A549 (cell line): Measurements from ENCODE around the gene PTPRN2. TPM values are rescaled to one million over a fixed set of nuclear protein-coding genes. Genes with fewer than 3 reads are reported as not detected.

Experiments
- ATAC-seq, 2 experiments: fragments of 200-7000 bp in 1 of 2; fragments of >200 bp in 1 of 2; cut with Nextera tagmentation in 1 of 2; cut with Tn5 transposase in 1 of 2; 3 replicates each; pipeline versions ENCODE4 v1.8.0 to v1.9.1; 2018 to 2020; ENCODE audit warnings: mild to moderate bottlenecking in 1 of 2, moderate library complexity in 1 of 2
- CTCF ChIA-PET: fragments of 300-600 bp; sonication (Branson Sonifier 250); formaldehyde crosslinking; extraction: SDS; loops from one replicate; lab custom pipeline; 2021; ENCODE audit warnings: antibody characterized with exemption, inconsistent platforms; lab: Yijun Ruan, JAX
- POLR2A ChIA-PET: fragments of 350-600 bp; formaldehyde crosslinking; extraction: SDS; loops from one replicate; lab custom pipeline; 2021; ENCODE audit warnings: antibody characterized with exemption, inconsistent platforms; lab: Yijun Ruan, JAX
- DNase-seq, 2 experiments: peaks; one replicate each; pipeline versions ENCODE4 v3.0.0 to v3.0.0-alpha.2; 2011 to 2016; ENCODE audit warnings: low read depth in 1 of 2, low spot score in 1 of 2
- FAIRE-seq: peaks from 2 replicates; lab custom pipeline; 2011; peaks lifted over from hg19 to GRCh38; lab: Jason Lieb, UNC
- H3K27ac ChIP-seq, 2 experiments: fragments of >200 bp; sonication (Bioruptor Twin); formaldehyde crosslinking; 3 replicates each; pipeline ENCODE4 v1.5.1; 2016 to 2017
- H3K4me1 ChIP-seq: fragments of >200 bp; sonication (Bioruptor Twin); formaldehyde crosslinking; 3 replicates; pipeline ENCODE4 v1.6.1; 2016
- H3K4me2 ChIP-seq: fragments of >200 bp; sonication (Bioruptor Twin); formaldehyde crosslinking; 3 replicates; pipeline ENCODE4 v1.6.1; 2016
- H3K4me3 ChIP-seq: fragments of >200 bp; sonication (Bioruptor Twin); formaldehyde crosslinking; 3 replicates; pipeline ENCODE4 v1.5.1; 2016
- H3K9me3 ChIP-seq: fragments of >200 bp; sonication (Bioruptor Twin); formaldehyde crosslinking; 3 replicates; pipeline ENCODE4 v1.6.1; 2016
- BCL3 ChIP-seq: fragments of >200 bp; sonication (Bioruptor Twin); formaldehyde crosslinking; IDR thresholded peaks from 3 replicates; pipeline ENCODE4 v1.6.1; 2016
- BHLHE40 ChIP-seq: IDR thresholded peaks from 2 replicates; pipeline ENCODE4 v1.6.1; 2012; ENCODE audit warnings: low read depth, low read length, inconsistent platforms
- CBX2 ChIP-seq: fragments of 200-600 bp; sonication (generic); IDR thresholded peaks from 2 replicates; pipeline ENCODE4 v1.6.1; 2016; ENCODE audit warnings: low read depth, mild to moderate bottlenecking, borderline replicate concordance
- CBX8 ChIP-seq: fragments of 200-600 bp; sonication (generic); IDR thresholded peaks from 2 replicates; pipeline ENCODE4 v1.6.1; 2016
- CEBPB ChIP-seq, 2 experiments: fragments of >200 bp in 1 of 2; sonication (Bioruptor Twin) in 1 of 2; formaldehyde crosslinking in 1 of 2; IDR thresholded peaks; 2 replicates each; pipeline ENCODE4 v1.6.1; 2012 to 2016
- CHD2 ChIP-seq: fragments of 150-350 bp; IDR thresholded peaks from 2 replicates; pipeline ENCODE4 v1.6.1; 2014; ENCODE audit warnings: low read length; ENCODE audit not compliant: partially characterized antibody
- EHF ChIP-seq: fragments of 250-450 bp; sonication (Bioruptor Pico); IDR thresholded peaks from 2 replicates; pipeline ENCODE4 v1.5.0; 2020; ENCODE audit warnings: mild to moderate bottlenecking
- ESRRA ChIP-seq: fragments of 150-350 bp; IDR thresholded peaks from 2 replicates; pipeline ENCODE4 v1.6.1; 2014; ENCODE audit warnings: mild to moderate bottlenecking, low read length, borderline replicate concordance
- FOXS1 ChIP-seq: fragments of 250-450 bp; sonication (Bioruptor Pico); IDR thresholded peaks from 2 replicates; pipeline ENCODE4 v1.5.0; 2020; ENCODE audit warnings: mild to moderate bottlenecking, moderate library complexity
- HES2 ChIP-seq: fragments of >200 bp; sonication (Bioruptor Twin); formaldehyde crosslinking; IDR thresholded peaks from 2 replicates; pipeline ENCODE4 v1.6.1; 2016
- HEYL ChIP-seq: fragments of 250-450 bp; sonication (Bioruptor Pico); IDR thresholded peaks from 2 replicates; pipeline ENCODE4 v1.8.0; 2021; ENCODE audit warnings: mild to moderate bottlenecking, moderate library complexity
- HMGXB4 ChIP-seq: fragments of 250-450 bp; sonication (Bioruptor Pico); IDR thresholded peaks from 2 replicates; pipeline ENCODE4 v1.5.0; 2021; ENCODE audit warnings: mild to moderate bottlenecking, moderate library complexity, borderline replicate concordance
- HOXA7 ChIP-seq: fragments of 250-450 bp; sonication (Bioruptor Pico); IDR thresholded peaks from 2 replicates; pipeline ENCODE4 v1.5.0; 2020; ENCODE audit warnings: mild to moderate bottlenecking, moderate library complexity
- HOXB5 ChIP-seq: fragments of 250-450 bp; sonication (Bioruptor Pico); IDR thresholded peaks from 2 replicates; pipeline ENCODE4 v1.5.0; 2020; ENCODE audit warnings: mild to moderate bottlenecking, moderate library complexity
- JUN ChIP-seq, 2 experiments: fragments of >200 bp; sonication (Bioruptor Twin); formaldehyde crosslinking; IDR thresholded peaks; 2 replicates in 1 of 2; 3 replicates in 1 of 2; pipeline ENCODE4 v1.6.1; 2016 to 2017
- JUNB ChIP-seq: fragments of >200 bp; sonication (Bioruptor Twin); formaldehyde crosslinking; IDR thresholded peaks from 2 replicates; pipeline ENCODE4 v1.6.1; 2016
- MAZ ChIP-seq: fragments of 150-350 bp; IDR thresholded peaks from 2 replicates; pipeline ENCODE4 v1.6.1; 2014; ENCODE audit warnings: antibody characterized with exemption, low read depth, low read length, borderline replicate concordance
- NPAS2 ChIP-seq: fragments of 250-450 bp; sonication (Bioruptor Pico); IDR thresholded peaks from 2 replicates; pipeline ENCODE4 v1.8.0; 2022; ENCODE audit warnings: mild to moderate bottlenecking, moderate library complexity, borderline replicate concordance
- PHF8 ChIP-seq: fragments of 200-600 bp; sonication (generic); IDR thresholded peaks from 2 replicates; pipeline ENCODE4 v1.6.1; 2016; ENCODE audit warnings: low read depth, mild to moderate bottlenecking, antibody characterized with exemption, moderate library complexity, borderline replicate concordance
- RCOR1 ChIP-seq: fragments of 150-350 bp; IDR thresholded peaks from 2 replicates; pipeline ENCODE4 v1.6.1; 2014; ENCODE audit warnings: antibody characterized with exemption, low read length, low read depth
- RFX5 ChIP-seq: fragments of 450-650 bp; IDR thresholded peaks from 2 replicates; pipeline ENCODE4 v1.7.1; 2014; ENCODE audit warnings: antibody characterized with exemption, mild to moderate bottlenecking, moderate library complexity
- RNF2 ChIP-seq: fragments of 200-600 bp; sonication (generic); IDR thresholded peaks from 2 replicates; pipeline ENCODE4 v1.6.1; 2016; ENCODE audit warnings: low read depth, mild to moderate bottlenecking, antibody characterized with exemption, moderate library complexity, borderline replicate concordance
- SREBF2 ChIP-seq: fragments of 450-650 bp; IDR thresholded peaks from 2 replicates; pipeline ENCODE4 v1.6.1; 2014; ENCODE audit warnings: mild to moderate bottlenecking, moderate library complexity
- TFCP2L1 ChIP-seq: fragments of 250-450 bp; sonication (Bioruptor Pico); IDR thresholded peaks from 2 replicates; pipeline ENCODE4 v1.5.0; 2021; ENCODE audit warnings: mild to moderate bottlenecking
- USF2 ChIP-seq: fragments of 450-650 bp; IDR thresholded peaks from 2 replicates; pipeline ENCODE4 v1.6.1; 2014; ENCODE audit warnings: antibody characterized with exemption
- ZFP36 ChIP-seq: fragments of 450-650 bp; IDR thresholded peaks from 2 replicates; pipeline ENCODE4 v1.6.1; 2014; ENCODE audit warnings: borderline replicate concordance; ENCODE audit not compliant: partially characterized antibody
- WGBS: methylation state at CpG from one replicate; pipeline ENCODE4 v1.1.6; 2017; ENCODE audit errors: missing lambda C conversion rate; 5-methylcytosine and 5-hydroxymethylcytosine counted together
- polyA plus RNA-seq, 4 experiments: library from polyadenylated mRNA; depleted of rRNA in 3 of 4; stranded (reverse); fragments of >200 nt; fragmentation: RNase III in 1 of 4; extraction: RNeasy Plus Mini Kit Qiagen cat#74134 plus additional on column Dnase treatment in 1 of 4; gene quantifications; 2 replicates in 3 of 4; 3 replicates in 1 of 4; pipeline ENCODE4 v1.2.3, GENCODE V29; 2011 to 2017
- TF ChIP-seq, protein P1 (sequence below): IDR thresholded peaks from 2 replicates; pipeline ENCODE4 v1.6.1; 2012
- TF ChIP-seq, protein P2 (sequence below): fragments of 250-450 bp; sonication (Bioruptor Pico); IDR thresholded peaks from 2 replicates; pipeline ENCODE4 v1.5.0; 2020; ENCODE audit warnings: low read depth, mild to moderate bottlenecking, moderate library complexity
- TF ChIP-seq, protein P3 (sequence below): IDR thresholded peaks from 2 replicates; pipeline ENCODE4 v1.6.1; 2012; ENCODE audit warnings: low read depth, borderline replicate concordance
- TF ChIP-seq, protein P4 (sequence below): IDR thresholded peaks from 2 replicates; pipeline ENCODE4 v1.6.1; 2012

Gene PTPRN2
- polyA plus RNA-seq, 2 of the 4 experiments (the other 2 are of a cell fraction) = 0.41 to 1.2 TPM

- H3K9me3 ChIP-seq = peaks cover 5% of the 10 kb centered on the region; the same call in 1 of the 3 replicates
- WGBS = 0% methylated on average over 1 of the region's 1 CpG
- CTCF ChIA-PET = no interaction called here
- no peak for DNase-seq
- H3K4me2 ChIP-seq = no peak overlapping the region
- FAIRE-seq = no peak
- H3K27ac ChIP-seq = no peak overlapping the region
- no peak overlapping the region for H3K4me3 ChIP-seq
- ATAC-seq = no peak
- TF ChIP-seq, protein P1, sequence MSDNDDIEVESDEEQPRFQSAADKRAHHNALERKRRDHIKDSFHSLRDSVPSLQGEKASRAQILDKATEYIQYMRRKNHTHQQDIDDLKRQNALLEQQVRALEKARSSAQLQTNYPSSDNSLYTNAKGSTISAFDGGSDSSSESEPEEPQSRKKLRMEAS = no peak
- no peak for TF ChIP-seq CHD2
- TF ChIP-seq CBX2 = no peak
- TF ChIP-seq BHLHE40 = no peak
- TF ChIP-seq ZFP36 = no peak
- TF ChIP-seq ESRRA = no peak
- no peak for TF ChIP-seq CEBPB (IDR thresholded peaks at IDR 0.05)
- no peak for TF ChIP-seq HOXB5 (CRISPR knock-in tag)
- TF ChIP-seq PHF8 = no peak
- no peak for TF ChIP-seq NPAS2
- no peak for TF ChIP-seq TFCP2L1 (CRISPR knock-in tag)
- no peak for TF ChIP-seq BCL3
- no peak for TF ChIP-seq CBX8
- TF ChIP-seq SREBF2 = no peak
- no peak for TF ChIP-seq JUNB
- no peak for TF ChIP-seq USF2
- TF ChIP-seq HMGXB4 (CRISPR knock-in tag) = no peak
- no peak for TF ChIP-seq FOXS1 (CRISPR knock-in tag)
- POLR2A ChIA-PET = no interaction called here
- no peaks in the 10 kb centered on the region for H3K4me1 ChIP-seq
Observed at GRCh38 chr7:158117341-158118222, 470.0 kb downstream of the PTPRN2 start.

DNA sequence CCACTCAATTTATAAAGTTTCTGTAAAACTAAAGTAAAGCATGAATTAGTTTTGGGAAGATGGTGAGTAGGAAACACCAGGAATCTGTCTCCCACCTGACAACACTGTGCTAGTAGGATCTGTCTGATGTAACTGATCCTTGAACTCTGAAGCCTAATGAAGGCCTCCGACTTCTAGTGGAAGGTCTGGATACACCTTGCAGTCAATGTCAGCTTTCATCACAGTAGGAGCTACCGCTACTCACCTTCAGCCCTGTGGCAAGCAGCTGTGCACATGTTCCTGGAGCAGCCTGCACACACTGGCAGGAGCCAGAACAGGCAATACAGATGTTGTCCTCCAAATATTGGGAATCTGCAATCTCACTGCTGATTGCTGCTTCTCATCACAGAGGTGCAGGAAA lies 471.4 kb downstream of the PTPRN2 start:
- H3K4me3 ChIP-seq = no peak overlapping the region
- ChIA-PET CTCF (no interaction called here), POLR2A (no interaction called here)
- no peak for DNase-seq
- no peak overlapping the region for H3K4me2 ChIP-seq
- no peak for ATAC-seq
- 6% methylated on average over 2 of the region's 2 CpGs for WGBS
- H3K9me3 ChIP-seq = peaks cover 5% of the 10 kb centered on the region; the same call in 1 of the 3 replicates
- no peaks in the 10 kb centered on the region for H3K4me1 ChIP-seq
- no peak for FAIRE-seq
- H3K27ac ChIP-seq = no peak overlapping the region
- TF ChIP-seq TFCP2L1 (CRISPR knock-in tag) (no peak), RFX5 (no peak), CHD2 (no peak), SREBF2 (no peak), RNF2 (no peak), HEYL (no peak), MAZ (no peak), EHF (CRISPR knock-in tag) (no peak), HOXB5 (CRISPR knock-in tag) (no peak), JUN (IDR thresholded peaks at IDR 0.05) (no peak), HOXA7 (CRISPR knock-in tag) (no peak), RCOR1 (no peak), ESRRA (no peak), HES2 (no peak), PHF8 (no peak)
- TF ChIP-seq, protein P2, sequence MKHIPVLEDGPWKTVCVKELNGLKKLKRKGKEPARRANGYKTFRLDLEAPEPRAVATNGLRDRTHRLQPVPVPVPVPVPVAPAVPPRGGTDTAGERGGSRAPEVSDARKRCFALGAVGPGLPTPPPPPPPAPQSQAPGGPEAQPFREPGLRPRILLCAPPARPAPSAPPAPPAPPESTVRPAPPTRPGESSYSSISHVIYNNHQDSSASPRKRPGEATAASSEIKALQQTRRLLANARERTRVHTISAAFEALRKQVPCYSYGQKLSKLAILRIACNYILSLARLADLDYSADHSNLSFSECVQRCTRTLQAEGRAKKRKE (CRISPR knock-in tag) = no peak
- TF ChIP-seq, protein P3, sequence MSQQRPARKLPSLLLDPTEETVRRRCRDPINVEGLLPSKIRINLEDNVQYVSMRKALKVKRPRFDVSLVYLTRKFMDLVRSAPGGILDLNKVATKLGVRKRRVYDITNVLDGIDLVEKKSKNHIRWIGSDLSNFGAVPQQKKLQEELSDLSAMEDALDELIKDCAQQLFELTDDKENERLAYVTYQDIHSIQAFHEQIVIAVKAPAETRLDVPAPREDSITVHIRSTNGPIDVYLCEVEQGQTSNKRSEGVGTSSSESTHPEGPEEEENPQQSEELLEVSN = no peak
- TF ChIP-seq, protein P4, sequence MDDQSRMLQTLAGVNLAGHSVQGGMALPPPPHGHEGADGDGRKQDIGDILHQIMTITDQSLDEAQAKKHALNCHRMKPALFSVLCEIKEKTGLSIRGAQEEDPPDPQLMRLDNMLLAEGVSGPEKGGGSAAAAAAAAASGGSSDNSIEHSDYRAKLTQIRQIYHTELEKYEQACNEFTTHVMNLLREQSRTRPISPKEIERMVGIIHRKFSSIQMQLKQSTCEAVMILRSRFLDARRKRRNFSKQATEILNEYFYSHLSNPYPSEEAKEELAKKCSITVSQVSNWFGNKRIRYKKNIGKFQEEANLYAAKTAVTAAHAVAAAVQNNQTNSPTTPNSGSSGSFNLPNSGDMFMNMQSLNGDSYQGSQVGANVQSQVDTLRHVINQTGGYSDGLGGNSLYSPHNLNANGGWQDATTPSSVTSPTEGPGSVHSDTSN = no peak
